Left renal pelvis (tissue), 4 donors: ENCODE measurements around the gene SPECC1. TPM values are rescaled to one million over a fixed set of nuclear protein-coding genes. Genes with fewer than 3 reads are reported as not detected.
A peak's percentile ranks its signal among the peaks of the same experiment; 100 is the strongest.
"Not testable (repeated sequence)": the region's sequence is repeated elsewhere in the genome, so short reads cannot be mapped to it uniquely, and the experiment has no call there.

Experiments used
- DNase-seq, 4 donors: peaks; one replicate each; pipeline ENCODE4 v3.0.0-alpha.2; 2013; ENCODE audit warnings: low read depth in 4 of 4, low spot score in 3 of 4
- polyA plus RNA-seq, 4 donors: library from polyadenylated mRNA; unstranded; fragments of 120-200 nt; gene quantifications; one replicate each; pipeline ENCODE4 v1.2.1, GENCODE V29; 2013; ENCODE audit not compliant: insufficient read length in 4 of 4

SPECC1 gene
- polyA plus RNA-seq, 4 donors: 12.4 to 24.0 (median 16.9) TPM

DNA sequence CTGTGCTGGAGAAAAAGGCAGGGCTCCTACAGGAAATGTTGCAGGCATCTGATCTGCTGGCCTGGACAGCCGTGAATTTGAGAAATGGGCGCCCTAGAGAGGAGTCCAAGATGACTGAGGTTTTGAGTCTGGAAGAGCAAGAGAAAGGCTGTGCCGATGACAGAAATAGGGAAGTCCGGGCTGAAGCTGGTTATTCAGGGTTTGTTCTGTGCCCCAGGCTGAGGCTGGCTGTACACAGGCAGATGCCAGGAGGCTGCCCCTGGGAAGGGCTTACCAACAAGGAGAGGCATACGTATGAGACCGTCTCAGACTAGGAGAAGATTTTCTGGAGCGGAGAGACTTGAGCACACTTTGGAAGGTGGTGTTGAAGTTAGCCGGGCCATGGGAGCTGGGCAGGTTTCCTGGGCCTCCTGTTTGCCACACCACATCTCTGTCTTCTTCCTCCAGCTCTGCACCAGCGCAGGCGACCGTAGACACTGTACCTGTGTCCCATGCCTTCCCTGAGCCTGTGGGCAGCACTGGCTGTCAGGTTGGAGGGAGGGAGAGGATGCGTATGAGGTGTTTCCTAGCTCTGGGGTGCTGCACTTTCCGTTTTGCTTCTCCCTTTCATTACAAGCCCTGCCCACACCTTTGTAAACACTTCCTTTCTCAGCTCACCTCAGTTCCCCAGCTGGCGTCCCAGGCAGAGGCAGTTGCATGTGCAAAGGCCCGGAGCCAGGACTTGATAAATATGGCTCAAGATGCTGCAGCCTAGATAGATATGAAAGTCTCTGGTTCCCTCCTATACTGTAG lies 80.8 kb downstream of the SPECC1 start:
- no peak for DNase-seq

DNA sequence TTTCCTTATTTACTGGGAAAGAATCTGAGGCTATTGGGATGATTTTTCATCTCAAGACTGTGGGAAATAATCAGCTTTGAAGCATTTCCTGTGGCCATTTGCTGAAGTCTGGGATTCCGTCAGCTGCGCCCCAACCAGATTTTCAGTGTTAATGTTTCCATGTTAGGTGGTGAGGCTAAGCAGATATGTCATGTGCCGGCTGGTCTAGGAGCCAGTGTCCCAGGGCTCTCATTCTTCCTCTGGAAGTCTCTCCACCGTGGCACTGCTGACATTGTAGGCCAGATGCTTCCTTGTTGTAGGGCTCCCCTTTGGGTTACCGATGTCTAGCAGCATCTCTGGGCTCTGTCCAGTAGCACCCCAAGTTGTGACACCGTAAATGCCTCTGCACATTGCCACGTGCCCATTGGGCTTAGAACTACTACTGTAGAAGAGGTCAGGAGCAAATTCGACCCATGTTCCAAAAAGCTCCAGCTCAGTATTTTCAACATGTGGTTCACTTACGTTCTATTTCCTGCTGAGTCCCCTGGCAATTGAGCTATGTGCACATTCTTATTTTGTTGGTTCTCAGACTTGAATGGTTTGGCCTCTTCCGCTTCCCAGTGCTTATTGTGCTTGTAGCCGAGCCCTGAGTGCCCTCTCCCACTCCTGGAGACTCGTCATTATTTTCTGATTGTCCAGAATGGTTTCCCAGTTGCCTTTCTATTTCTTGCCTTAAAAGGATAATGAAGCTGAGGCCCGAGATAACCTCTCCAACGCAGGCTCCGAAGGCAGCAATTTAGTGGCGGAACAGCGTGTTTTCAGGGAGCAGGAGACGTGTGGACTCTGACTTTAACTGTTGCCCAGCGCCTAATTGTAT lies 82.2 kb downstream of the SPECC1 start:
- peak in 3 of 4 donors; percentile 26 to 41 (median 39) for DNase-seq

GRCh38 chr17:20092261-20092867 lies 83.2 kb downstream of the SPECC1 start:
- DNase-seq: no peak

GRCh38 chr17:20092973-20093626 lies 83.9 kb downstream of the SPECC1 start:
- DNase-seq: no peak

DNA sequence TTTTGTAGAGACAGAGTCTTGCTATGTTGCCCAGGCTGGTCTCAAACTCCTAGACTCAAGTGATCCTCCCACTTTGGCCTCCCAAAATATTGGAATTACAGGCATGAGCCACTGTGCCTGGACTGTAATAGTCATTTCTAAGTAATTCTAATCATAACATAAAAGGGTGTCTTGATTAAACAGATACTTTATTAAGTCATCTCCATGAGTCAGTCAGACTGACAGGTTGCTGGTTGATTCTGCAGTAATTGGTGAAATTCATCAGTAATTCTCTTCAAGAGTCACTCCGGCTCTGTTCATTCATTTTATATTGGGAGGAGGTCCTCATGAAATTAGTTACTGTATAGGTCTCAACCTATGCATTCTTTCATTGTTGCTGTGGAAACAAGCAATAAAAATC lies 85.6 kb downstream of the SPECC1 start:
- no peak for DNase-seq

- peak; percentile 51 to 68 (median 56) for DNase-seq
Observed at GRCh38 chr17:20095336-20096080, 86.3 kb downstream of the SPECC1 start.

- no peak for DNase-seq
Observed at GRCh38 chr17:20096430-20096829, 87.3 kb downstream of the SPECC1 start.

GRCh38 chr17:20097330-20097729 lies 88.2 kb downstream of the SPECC1 start:
- no peak for DNase-seq

GRCh38 chr17:20098314-20098713 lies 89.2 kb downstream of the SPECC1 start:
- DNase-seq: no peak

DNA sequence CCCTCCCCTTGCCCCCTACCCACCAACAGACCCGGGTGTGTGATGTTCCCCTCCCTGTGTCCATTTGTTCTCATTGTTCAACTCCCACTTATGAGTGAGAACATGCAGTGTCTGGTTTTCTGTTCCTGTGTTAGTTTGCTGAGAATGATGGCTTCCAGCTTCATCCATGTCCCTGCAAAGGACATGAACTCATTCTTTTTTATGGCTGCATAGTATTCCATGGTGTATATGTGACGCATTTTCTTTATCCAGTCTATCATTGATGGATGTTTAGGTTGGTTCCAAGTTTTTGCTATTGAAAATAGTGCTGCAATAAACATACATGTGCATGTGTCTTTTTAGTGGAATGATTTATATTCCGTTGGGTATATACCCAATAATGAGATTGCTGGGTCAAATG lies 91.6 kb downstream of the SPECC1 start:
- DNase-seq: not testable (repeated sequence)

DNA sequence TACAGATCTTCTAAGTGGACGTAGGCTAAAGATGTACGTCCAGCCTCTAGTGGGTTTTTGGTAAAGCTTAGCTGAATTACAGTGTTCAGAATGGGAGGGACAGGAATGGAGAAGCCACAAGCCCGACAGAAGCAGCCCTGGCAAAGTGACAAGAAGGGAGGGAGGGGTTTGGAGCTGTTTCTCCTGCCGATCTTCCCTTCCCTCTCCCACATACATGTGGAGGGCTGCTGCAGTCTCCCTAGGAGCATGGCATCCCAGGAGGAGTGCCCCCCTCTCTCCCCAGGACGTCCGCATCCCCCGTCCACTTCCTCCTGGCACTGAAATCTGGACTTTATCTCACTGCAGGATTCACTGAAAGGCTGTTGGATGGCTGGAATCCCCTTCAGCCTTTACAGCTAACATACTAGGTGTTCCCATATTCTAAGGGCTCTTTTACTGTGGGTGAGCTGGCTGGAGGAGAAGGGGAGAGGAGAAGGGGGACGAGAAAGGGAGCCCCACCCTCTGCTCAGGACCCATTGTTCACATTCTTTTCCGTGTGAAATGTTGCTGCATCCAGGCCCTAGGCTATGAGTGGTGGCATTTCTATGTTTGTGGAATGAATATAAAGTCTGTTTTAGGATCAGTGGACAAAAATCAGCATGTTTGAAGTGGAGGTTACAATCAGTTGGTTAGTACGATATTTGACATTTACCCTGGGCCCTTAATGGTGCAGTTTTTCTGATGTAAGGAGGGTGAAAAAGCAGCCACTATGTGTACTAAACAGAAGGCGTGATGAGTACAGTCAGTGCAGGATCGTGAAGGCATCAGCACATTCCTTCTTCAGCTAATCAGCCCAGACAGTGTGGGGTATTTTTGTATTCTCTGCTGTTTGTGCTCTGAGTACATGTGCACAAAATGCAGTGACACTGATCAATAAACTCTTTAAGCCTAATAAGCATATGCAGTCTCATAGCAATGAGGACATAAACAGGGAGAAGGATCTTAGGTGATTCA lies 94.6 kb downstream of the SPECC1 start:
- DNase-seq: no peak

GRCh38 chr17:20105539-20106280 lies 96.6 kb downstream of the SPECC1 start:
- no peak for DNase-seq

DNA sequence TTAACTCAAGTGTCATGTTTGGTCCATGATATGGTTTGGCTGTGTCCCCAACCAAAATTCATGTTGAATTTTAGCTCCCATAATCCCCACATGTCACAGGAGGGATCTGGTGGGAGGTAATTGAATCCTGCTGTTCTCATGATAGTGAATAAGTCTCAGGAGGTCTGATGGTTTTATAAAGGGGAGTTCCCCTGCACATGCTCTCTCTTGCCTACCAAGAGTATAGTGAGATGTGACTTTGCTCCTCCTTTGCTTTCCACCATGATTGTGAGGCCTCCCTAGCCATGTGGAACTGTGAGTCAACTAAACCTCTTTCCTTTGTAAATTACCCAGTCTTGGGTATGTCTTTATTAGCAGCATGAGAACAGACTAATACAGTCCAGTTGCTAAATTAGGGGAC lies 97.3 kb downstream of the SPECC1 start:
- DNase-seq: not testable (repeated sequence)

DNA sequence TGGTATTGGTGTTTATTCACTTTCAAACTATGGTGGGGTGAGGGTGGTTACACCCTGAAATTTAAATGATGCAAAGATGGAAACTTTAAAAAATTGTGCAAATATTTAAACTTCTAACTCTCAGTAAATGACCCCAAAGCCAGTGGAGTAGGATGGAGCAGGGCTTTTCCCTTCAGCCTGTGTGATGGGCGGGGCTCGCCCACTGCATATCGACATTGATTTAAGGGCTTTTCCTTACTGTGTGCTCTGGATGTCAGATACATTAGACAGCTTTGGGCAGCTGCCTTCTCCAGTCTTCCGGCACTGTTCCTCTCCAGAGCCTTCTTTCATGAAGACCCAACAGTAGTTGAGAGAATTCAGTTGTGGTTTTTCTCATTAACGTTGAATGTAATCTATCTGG lies 99.9 kb downstream of the SPECC1 start:
- DNase-seq: no peak

DNA sequence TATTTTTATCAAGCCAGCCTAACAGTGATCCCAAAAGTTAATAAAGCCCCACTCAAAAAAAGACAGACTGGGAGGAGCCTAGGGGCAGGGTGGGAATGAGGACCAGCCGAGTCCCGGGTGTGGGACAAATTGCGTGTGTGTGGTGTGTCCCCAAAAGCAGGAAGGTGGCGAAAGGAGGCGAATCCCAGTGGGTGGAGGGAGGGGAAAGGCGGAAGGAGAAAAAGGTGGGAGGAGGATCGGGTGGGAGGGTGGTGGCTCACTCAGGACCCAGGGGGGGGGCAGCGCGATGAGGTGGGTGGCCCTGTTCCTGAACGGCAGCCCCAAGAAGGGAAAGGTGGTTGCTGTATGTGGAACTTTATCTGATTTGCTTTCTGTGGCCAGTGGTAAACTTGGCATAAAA lies 102.4 kb downstream of the SPECC1 start:
- no peak for DNase-seq

DNA sequence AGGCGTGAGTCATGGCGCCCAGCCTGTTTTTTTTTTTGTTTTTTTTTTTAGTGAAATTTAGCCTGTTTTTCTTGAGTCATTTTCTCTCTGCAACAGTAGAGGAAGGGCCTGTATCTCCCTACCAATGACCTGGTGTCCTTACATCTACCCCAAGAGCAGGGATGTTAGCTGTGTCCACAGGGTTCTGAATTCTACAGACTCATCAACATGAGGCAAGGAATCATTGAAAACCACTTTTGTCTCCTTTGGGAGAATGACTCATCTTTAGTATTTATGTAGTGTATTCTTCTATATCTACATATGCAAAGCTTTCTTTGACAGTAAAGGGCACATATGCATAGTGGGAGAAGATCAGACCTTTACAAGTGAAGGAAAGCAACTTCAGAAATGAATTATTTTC lies 105.3 kb downstream of the SPECC1 start:
- no peak for DNase-seq

DNA sequence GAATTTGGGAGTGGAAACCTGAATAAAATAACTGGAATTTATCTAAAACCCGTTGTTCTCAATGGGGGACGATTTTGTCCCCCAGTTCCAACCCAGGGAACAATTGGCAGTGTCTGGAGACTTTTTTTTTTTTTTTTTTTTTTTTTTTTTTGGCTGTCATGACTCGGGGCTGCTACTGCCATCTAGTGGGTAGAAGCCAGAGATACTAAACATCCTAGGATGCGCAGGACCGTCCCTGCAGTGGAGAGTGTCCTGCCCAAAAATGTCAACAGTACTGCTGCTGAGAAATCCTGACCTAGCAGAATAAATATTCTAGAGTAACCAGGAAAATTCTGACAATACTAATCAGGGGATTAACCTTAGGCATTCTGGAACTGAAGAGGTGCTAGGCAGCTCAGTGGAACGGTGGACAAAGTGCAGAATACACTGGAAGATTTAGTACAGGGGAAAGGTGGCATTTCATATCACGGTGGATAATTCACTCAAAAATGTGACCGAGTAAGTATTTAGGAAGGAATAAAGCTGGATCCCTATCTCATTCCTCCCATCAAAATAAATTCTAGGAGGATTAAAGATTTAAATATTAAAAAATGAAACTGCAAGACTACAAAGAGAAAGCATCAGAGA lies 107.6 kb downstream of the SPECC1 start:
- peak in 3 of 4 donors; percentile 22 to 44 (median 26) for DNase-seq

- no peak for DNase-seq
Observed at GRCh38 chr17:20118280-20118679, 109.1 kb downstream of the SPECC1 start.
